Anterior cingulate cortex (tissue), 58 donors: Measurements from ENCODE around the gene PAK2.
A peak's percentile ranks its signal among the peaks of the same experiment; 100 is the strongest.
"Not testable (repeated sequence)": the region's sequence is repeated elsewhere in the genome, so short reads cannot be mapped to it uniquely, and the experiment has no call there.

ENCODE experiments used
- DNase-seq, 58 donors: peaks; one replicate each; lab custom pipeline; 2025; lab: John Stamatoyannopoulos, UW

The PAK2 gene

DNA sequence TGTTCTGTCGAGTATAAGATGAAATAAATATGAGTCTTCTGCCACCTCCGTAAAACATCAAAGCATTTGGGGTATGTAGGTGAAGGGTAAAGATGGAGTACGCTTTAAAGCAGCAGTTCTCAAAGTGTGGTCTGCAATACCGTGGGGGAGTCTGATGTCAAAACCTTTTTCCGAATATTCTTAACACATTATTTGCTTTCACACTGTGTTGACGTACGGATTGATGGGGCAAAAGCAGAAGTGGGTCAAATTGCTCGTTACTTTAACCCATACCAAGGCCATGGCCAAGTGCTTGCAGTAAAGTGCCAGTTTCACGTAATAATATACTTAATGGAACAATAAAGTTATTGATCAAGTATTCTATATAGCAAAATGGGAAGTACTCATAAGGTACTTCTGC, 36.3 kb downstream of the PAK2 start:
- no peak for DNase-seq

DNA sequence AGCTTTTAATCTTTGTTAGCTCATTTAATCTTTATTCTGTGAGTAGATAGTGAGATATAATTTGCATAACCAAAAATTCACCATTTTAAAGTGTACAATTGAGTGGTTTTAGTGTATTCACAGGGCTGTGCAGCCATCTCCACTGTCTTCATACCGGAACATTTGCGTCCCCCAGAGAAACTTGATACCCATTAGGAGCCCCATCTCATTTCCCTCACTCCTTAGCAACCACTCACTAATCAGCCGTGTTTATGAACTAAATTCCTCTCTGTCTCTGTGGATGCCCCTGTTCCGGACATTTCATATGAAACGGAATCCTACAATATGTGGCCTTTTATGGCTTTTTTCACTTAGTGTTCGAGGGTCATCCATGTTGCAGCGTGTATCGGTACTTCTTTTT, 38.2 kb downstream of the PAK2 start:
- DNase-seq, result no peak

DNA sequence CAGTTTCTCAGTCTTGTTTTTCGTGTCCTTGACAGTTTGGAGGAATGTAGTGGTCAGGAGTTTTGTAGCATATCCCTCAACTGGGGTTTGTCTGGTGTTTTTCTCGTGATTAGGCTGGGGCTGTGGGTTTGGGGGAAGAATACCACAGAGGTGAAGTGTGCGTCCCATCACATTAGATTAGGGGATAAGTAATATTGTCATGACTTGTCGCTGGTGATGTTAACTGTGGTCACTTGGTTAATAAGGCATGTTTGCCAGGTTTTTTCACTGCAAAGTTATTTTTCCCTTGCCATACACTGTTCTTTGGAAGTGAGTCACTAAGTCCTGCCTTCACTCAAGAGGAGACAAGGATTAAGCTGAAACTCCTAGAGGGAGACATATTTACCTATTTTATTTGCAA, 39.1 kb downstream of the PAK2 start:
- no peak for DNase-seq

DNA sequence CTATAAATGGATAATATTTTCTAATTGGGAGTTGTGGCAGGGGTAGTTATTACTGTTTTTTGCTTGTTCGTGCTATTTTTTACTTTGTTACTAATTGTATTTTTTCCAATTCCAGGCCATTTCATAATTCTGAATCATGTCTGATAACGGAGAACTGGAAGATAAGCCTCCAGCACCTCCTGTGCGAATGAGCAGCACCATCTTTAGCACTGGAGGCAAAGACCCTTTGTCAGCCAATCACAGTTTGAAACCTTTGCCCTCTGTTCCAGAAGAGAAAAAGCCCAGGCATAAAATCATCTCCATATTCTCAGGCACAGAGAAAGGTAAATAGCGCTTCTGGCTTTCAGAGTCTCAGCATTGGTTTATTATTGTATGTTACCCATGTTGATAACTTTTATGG, 42.9 kb downstream of the PAK2 start:
- DNase-seq, result no peak

DNA sequence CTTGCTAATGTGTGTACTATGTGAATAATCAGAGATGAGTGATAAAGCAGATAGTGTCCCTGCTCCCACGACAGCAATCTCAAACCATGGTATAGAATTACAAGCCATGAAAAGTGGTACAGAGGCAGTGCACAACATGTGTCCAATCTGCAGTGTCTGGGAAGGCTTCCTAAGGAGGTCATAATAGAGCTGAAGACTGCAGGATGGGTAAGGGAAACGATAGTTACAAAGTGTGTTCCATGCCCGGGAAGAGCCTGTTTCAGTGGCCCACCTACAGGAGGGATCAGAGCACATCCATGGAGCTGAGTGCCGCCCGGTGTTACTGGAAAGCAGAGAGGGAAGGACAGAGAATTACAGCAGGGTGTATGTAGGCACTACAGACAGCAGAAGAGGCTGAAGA, 48.9 kb downstream of the PAK2 start:
- DNase-seq, result no peak

DNA sequence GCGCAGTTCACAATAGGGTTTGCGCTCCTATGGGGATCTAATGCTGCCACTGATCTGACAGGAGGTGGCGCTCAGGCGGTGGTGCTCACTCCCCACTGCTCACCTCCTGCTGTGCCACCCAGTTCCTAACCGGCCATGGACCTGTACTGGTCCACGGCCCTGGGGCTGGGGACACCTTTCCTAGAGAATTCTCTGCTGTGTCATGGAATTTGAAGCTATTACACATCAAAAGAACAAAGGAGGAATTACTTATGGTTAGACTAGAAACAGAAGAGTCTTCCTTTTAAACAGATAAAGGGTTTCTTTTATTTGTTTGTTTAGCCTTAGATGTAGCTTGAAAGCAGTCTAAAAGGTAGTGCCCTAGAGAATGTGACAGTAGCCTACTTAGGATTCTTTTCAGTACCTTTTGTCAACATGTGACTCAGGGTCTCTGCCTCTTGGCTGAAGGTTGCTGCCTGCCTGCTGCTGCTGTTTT, 50.3 kb downstream of the PAK2 start:
- no peak for DNase-seq

DNA sequence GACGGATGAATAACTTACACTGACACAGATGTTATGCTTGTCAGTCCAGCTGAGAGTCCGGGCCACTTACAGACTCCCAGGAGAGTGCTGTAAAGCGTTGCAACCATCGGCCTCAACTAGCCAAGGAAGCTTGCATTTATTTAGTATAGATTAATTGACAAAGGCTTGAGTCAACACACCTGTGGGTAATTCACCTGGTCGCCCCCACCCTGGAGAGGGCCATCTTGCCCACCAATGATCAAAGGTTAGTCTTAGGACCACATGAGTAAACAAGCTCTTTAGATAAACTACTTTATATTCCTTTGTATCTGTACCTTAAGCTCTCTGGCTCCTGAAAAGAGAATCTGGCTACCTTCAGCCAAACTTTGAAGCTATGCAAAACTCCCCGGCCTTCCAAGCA, 51.0 kb downstream of the PAK2 start:
- DNase-seq, result no peak

DNA sequence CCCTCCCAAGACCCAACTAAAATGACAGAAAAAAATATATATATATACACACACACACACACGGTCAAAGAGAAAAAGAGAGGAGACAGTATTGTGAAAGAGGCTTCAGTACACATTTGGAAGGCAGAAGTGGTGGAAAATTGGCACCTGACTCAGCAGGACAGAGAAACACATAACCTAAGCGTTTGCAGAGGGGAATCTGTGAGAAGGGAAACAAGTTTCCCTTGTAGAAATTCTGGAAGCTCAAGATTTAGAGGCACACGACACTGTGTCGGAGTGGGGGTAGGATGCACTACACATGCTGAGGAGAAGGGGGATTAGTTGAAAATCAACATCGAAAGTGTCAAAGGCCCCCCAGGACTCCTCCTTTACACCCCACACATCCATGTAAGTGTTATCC, 53.1 kb downstream of the PAK2 start:
- DNase-seq, result peak in 1 of 58 donors; percentile 11

DNA sequence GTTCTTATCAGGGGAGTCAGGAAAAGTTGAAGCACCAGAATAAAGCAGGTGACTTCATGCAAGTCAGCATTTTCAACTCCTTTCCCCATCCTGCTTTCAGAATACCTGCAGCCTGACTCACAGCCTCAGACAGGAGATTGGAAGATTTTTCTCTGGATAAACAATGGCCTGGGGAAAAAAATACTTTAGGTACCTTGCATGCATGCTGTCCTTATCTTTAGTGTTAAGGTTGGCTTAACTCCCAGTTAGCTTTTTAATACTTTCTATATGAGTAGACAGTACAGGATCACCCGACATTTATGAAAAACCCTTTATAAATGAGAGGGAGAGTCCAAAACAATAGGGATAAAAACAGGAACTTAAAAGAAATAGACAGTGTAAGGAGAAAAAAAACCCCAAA, 53.6 kb downstream of the PAK2 start:
- DNase-seq, result no peak

DNA sequence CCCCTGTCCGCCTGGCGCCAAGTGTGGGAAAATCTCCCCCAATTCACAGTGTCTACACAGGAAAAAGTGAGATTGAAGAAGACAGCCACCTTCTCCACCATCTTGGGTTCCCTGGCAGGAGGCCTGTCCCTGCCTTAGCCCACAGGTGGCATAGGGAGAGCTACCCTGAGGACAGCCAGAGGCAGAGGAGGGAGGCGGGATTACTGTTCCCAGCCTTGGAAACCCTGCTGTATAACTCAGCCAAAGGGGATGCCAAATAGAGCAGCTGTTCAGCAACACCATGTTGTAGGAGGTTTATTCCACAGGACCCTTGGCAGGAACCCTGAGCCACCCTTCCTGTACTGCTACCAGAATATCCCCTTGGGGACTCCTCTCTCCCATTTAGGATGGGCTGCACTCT, 54.8 kb downstream of the PAK2 start:
- no peak for DNase-seq

DNA sequence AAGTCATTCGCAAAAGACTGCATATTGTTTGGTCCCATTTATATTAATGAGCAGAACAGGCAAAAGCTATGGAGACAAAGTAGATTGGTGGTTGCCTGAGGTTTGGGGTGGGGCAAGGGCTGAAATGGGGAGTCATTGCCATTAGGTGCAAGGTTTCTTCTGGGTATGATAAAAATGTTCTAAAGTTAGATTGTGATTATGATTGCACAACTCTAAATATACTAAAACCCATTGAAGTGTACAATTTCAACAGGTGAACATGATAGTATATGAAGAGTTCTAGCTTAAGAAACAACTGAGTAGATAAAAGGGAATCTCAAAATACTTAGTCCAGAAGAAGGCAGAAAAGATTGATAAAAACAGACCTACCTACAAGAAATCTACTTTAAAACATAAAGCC, 56.7 kb downstream of the PAK2 start:
- DNase-seq, result no peak

DNA sequence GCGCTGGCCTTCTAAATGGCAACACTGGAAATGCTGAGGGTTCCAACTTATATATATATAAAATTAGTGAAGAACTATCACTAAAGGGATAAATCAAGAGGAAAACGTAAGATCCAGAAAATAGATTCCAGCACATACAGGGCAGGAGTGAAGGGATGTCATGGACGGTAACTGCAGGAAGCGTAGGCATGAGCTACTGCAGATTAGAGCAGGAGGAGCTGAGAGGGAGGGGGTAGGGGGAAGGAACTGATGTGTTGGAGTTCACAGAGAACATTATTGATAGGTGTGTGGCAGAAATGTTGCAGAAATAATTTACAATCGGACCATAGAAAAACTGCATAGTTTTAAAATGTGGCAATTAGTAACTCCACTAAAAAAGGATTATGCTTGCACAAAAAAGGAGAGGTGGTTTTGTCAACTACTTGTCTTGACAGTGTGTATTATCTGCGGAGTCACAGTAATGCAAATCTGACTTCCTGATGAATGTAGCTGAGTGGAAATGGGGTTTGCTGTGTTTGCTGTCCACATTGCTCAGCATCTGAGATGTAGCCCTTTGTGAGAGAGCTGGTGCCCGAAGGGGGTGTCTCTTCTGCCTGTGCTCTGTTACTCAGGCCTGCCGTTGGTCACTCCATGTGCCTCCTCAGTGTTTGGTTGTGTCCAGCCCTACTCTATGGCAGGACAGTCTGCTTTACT, 61.2 kb downstream of the PAK2 start:
- no peak for DNase-seq

DNA sequence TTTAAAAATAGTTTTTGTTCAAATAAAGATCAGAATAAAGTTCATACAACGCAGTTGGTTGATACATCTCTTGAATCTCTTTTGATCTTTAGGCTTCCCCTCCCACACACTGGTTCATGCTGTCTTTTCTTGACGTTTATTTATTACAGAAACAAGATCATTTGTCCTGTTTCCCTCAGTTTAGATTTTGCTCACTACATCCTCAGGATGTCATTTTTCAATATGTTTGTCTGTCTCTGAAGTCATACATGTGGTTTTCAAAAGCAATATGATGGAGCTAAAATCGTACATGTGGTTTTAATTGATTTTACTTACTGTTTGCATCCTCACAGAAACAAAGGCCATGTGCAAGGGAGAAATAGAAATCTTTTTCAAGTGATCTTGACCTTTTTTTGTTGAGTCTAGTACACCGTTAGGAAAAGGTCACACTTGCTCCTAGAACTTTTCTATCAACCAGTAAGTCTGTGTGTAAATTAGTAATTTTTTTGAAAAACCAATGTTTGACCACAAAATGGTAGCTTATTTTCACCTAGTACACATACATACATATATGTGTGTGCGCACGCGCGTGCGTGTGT, 64.3 kb downstream of the PAK2 start:
- no peak for DNase-seq

DNA sequence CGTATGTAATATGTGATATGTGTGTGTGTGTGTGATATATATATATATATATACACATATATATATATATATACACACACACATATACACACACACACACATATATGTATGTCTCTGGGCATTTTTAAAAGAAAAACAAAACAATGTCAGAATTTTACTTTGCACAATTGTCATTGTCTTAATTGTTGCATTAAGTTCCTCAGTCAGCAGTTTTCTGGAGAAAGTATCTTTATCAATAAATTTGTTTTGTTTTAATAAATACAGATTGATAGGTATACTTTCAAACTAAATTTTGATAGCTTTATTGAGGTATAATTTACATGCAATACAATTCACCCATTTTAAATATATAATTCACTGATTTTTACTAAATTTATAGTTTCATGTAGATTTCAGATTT, 65.1 kb downstream of the PAK2 start:
- DNase-seq, result no peak

DNA sequence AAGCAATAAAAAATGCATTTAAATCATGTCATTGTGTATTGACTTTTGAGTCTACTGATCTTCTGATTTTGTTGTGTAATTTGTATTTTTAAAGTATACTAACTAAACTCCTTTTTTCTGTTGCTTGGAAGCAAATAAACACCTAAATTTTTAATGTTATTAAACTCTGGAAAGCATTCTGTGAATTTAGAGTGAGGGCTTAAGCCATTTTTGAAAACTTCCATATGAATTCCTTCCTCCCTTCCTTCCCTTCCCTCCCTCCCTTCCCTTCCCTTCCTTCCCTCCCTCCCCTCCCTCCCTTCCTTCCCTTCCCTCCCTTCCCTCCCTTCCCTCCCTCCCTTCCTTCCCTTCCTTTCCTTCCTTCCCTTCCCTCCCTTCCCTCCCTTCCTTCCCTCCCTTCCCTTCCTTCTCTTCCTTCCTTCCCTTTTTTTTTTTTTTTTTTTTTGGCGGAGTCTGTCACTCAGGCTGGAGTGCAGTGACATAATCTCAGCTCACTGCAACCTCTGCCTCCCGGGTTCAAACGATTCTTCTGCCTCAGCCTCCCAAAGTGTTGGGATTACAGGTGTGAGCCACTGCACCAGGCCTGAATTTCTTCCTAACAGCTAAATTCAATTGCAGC, 71.4 kb downstream of the PAK2 start:
- DNase-seq, result no peak

DNA sequence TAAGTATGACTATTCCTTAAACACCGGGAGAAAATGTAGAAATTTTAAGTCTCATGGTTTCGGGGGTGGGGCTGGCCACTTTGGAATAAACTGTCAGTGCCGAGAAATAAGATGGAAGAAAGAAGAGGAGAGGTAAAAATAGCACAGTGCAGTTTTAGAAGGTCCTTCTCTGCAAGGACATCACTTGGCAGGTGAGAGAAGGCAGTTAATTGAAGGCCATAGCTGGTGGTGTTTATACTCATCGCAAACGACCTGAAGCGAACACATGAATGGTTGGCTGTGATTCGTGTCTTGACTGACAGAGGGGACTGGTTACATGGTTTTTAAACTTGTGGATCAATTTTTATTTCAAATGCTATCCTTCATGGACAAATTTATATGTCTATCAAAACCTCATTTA, 73.2 kb downstream of the PAK2 start:
- DNase-seq, result no peak

DNA sequence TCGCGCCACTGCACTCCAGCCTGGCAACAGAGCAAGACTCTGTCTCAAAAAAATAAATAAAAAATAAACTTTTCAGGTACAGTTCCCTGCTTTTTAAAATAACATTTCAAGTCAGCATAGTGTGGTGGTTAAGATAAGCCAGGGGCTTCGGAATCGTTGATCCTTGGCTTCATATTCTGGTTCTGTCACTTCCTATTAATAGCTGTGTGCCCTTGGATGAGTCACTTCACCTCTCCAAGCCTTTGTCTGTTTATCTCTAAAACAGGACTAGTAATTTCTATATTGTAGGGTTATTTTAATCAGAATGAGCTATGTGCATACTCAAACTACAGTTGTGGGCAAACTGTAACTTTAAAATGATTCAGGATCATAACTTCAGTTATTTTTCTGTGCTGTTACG, 74.2 kb downstream of the PAK2 start:
- no peak for DNase-seq

DNA sequence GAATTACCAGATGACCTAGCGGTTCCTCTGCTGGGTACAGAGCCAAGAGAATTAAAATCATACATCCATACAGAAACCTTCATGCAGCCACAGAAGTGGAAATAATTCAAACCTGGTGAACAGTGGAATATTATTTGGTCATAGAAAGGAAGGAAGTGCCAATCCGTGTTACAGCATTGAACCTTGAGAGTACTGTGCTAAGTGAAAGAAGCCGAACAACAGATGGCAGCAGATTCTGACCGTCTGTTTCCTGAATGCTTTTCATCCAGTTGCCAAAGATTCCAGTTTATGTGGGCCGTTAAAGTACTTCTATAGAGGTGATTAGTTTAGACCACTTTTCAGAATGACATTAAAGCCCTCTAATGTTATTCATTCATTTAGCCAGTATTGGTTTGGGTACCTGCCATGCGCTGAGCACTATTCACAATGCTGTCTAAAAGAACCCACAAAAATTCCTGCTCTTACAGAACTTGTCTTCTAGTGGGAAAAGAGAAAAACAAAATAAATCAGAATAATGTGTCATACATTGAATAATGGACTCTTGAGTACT, 82.2 kb downstream of the PAK2 start:
- DNase-seq, result no peak

DNA sequence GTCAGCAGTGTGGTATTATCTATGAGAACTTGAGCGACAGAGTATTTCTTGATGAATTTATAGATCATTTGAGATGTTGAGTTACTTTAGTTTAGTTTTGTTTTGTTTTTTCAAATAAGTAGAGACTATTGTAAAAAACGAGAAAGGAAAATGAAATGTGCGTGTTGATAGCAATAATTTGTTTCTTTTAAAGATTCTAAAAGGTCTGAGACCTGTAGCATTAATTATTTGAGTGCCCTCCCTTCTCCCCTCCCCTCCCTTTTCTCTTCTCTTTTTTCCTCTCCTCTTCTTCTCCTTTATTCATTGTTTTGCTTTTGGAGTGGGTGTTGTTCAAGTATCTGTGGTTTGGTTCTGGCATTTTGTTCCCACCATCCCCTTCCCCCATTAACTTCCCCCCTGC, 90.0 kb downstream of the PAK2 start:
- not testable (repeated sequence) for DNase-seq

DNA sequence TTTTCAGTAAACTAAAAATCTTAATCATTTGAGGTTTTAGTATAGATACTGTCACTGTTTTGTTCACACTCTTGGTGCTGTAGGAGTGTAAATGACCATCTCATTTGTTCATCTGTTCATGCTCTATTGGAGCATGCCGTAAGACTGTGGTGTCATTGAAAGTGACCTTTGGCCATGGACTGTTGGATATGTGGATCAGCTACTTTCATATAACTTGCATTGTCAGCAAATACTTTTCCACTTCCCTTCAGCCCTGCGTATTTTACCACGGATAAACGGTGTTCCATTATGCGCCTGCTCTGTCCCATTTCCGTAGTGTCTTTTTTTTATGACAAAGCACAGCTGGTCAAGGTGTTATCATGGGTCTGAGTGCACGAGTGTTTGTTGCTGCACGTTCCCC, 95.4 kb downstream of the PAK2 start:
- no peak for DNase-seq

DNA sequence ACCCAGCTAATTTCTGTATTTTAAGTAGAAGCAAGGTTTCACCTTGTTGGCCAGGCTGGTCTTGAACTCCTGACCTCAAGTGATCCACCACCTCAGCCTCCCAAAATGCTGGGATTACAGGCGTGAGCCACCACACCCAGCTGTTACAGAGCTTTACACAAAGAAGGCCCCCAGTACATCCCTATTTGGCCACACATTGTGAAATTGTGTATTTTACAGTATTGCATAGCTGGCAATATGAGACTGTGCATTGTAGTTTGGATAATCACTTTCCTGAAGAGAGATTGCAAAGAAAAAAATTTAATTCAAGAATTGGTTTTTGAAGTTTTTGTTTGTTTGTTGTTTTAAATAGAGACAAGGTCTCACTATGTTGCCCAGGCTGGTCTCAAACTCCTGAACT, 97.0 kb downstream of the PAK2 start:
- not testable (repeated sequence) for DNase-seq
